NCI-H187 treated with DMSO at 0.1 percent for 48 hours (cell line): ENCODE results near the gene MOCS1.

ENCODE experiments used
- DNase-seq: peaks from one replicate; lab custom pipeline; 2025; lab: John Stamatoyannopoulos, UW

The MOCS1 gene

GRCh38 chr6:39948199-39948791 lies 14.0 kb upstream of the MOCS1 start:
- DNase-seq = no peak

GRCh38 chr6:39947611-39948068 lies 13.4 kb upstream of the MOCS1 start:
- DNase-seq = no peak

GRCh38 chr6:39945626-39946025 lies 11.4 kb upstream of the MOCS1 start:
- DNase-seq = no peak

GRCh38 chr6:39942903-39943580 lies 8.8 kb upstream of the MOCS1 start:
- DNase-seq = no peak

GRCh38 chr6:39941820-39942219 lies 7.6 kb upstream of the MOCS1 start:
- no peak for DNase-seq

- no peak for DNase-seq
Measured at GRCh38 chr6:39941138-39941537, 6.9 kb upstream of the MOCS1 start.

GRCh38 chr6:39938773-39939654 lies 4.8 kb upstream of the MOCS1 start:
- no peak for DNase-seq

GRCh38 chr6:39937686-39938333 lies 3.5 kb upstream of the MOCS1 start:
- no peak for DNase-seq

- DNase-seq = no peak
Measured at GRCh38 chr6:39936857-39937256, 2.6 kb upstream of the MOCS1 start.

- no peak for DNase-seq
Measured at GRCh38 chr6:39935241-39935640, 979 bp upstream of the MOCS1 start.

- no peak for DNase-seq
Measured at GRCh38 chr6:39933669-39934130, 562 bp downstream of the MOCS1 start.

- no peak for DNase-seq
Measured at GRCh38 chr6:39932386-39932910, 1.8 kb downstream of the MOCS1 start.

GRCh38 chr6:39931607-39932006 lies 2.7 kb downstream of the MOCS1 start:
- no peak for DNase-seq

GRCh38 chr6:39930540-39930939 lies 3.7 kb downstream of the MOCS1 start:
- no peak for DNase-seq

- DNase-seq = no peak
Measured at GRCh38 chr6:39929733-39930461, 4.4 kb downstream of the MOCS1 start.

GRCh38 chr6:39929039-39929732 lies 5.1 kb downstream of the MOCS1 start:
- no peak for DNase-seq

- DNase-seq = no peak
Measured at GRCh38 chr6:39927159-39927558, 7.1 kb downstream of the MOCS1 start.

- DNase-seq = no peak
Measured at GRCh38 chr6:39926668-39927067, 7.6 kb downstream of the MOCS1 start.

GRCh38 chr6:39925931-39926290 lies 8.4 kb downstream of the MOCS1 start:
- no peak for DNase-seq

- DNase-seq = no peak
Measured at GRCh38 chr6:39925191-39925930, 8.9 kb downstream of the MOCS1 start.
